K562 treated with DMSO at 1 percent for 4 hours (cell line): ENCODE data around the gene LRSAM1. TPM values are rescaled to one million over a fixed set of nuclear protein-coding genes. Genes with fewer than 3 reads are reported as not detected.

Experiments
- total RNA-seq: library from RNA; unstranded; fragments of 300-600 nt; gene quantifications from 2 replicates; pipeline ENCODE4 v1.2.3, GENCODE V29; 2022; ENCODE audit not compliant: insufficient read depth

LRSAM1 gene
- total RNA-seq, result 13.3 and 14.2 TPM in 2 replicates

DNA sequence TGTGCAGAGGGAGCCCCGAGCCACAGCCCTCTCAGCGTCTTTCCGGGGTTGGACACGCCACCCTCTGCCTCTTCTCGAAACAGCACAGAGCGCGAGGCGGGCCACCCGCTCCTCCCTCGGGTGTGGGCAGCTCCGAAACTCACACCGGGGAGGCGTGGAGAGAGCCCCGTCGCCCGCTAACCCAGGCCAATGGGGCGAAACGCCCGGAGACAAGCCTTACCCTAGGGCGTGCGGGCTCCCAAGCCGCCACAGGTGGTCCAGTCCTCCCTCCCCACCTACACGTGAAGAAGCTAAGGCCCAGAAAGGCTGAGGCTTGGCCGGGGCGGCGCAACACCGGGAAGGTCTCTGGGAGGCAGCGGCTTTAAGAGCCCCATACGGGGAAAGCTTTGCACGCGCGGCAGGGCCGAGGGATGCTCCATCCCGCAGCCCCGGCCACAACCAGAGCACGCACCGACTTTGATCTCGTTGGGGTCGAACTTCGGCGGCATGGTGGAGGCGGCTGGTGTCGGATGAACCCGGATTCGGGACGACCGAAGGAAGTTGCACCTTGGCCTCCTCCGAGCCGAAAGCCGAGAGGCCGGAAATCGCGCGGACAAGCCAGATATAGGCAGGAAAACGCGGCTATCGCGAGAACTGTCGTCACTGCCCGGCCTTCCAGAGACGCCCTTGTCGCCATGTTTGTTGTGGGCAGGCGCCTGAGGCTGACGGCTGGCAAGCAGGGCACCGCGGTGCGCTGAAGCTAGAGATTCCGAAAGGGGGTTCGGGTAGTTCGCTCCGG lies at the start of gene LRSAM1, which contains the start of gene RPL12:
Gene LRSAM1 (plus strand): TSS at position 681 of the 778 bp plus-strand sequence. CDS start 3,018 bp downstream, outside the sequence.
Gene RPL12 (minus strand): TSS at position 577 of the 778 bp plus-strand sequence. CDS start 89 bp downstream, at position 488.

DNA sequence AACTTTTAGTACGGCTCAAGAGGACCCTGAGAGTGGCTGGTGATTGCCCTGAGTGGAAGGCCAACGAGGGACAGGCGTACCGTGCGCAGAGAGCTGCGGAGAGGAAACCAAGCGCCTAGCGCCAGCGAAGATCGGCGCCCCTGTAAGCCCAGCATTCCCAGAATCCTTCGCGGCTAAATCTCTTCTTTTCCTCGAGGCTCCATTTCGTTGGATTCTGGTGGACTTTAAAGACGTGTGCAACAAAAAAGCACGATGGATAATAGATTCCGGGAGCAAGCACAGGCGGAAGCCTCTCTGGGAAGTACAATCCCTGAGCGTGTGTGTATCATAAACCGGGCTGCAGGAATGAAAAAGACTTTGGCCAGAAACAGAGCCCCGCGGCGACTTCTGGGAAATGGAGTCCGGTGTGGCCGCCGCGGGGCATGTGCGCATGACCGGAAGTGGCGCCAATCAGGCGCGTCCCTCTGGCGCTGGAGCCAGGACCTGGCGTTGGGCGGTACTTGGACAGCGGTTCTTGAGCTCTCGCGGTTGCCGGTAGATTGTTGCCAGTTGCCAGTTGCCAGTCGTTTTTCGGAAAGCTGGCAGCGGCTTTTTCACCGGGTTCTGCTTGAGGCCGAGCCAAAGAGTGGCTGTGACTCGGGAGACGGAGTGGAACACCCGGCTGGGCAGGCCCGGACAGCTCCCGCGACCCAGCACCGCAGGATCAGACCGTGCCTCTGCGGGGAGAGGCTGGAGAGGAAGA lies 27.2 kb upstream of the LRSAM1 start, which contains the start of gene ZNF79:
Gene ZNF79 (plus strand): TSS at position 449 of the 742 bp plus-strand sequence. CDS start 406 bp downstream, outside the sequence.

Other genes starting within 250 kb of the LRSAM1 start
- 0.34 TPM in 1 of 2 replicates, not detected in the other for gene GARNL3, start 186.7 kb upstream of the LRSAM1 start, total RNA-seq
- 6.4 and 7.5 TPM in 2 replicates for gene SLC2A8, start 54.3 kb upstream of the LRSAM1 start, total RNA-seq
- gene ZNF79, start 27.1 kb upstream of the LRSAM1 start, total RNA-seq, result 3.2 and 4.7 TPM in 2 replicates
- gene RPL12, start 104 bp upstream of the LRSAM1 start, total RNA-seq, result 5,332 and 5,686 TPM in 2 replicates
- gene STXBP1, start 160.8 kb downstream of the LRSAM1 start, total RNA-seq, result 33.0 and 34.5 TPM in 2 replicates